GM21528 (cell line): ENCODE data around the gene RBP5.

Experiments
- ATAC-seq: cut with Tn5 transposase; IDR thresholded peaks from one replicate; pipeline ENCODE4 v1.9.1; 2021; ENCODE audit warnings: mild to moderate bottlenecking, moderate library complexity; ENCODE audit not compliant: unreplicated experiment, low FRiP score

The RBP5 gene

DNA sequence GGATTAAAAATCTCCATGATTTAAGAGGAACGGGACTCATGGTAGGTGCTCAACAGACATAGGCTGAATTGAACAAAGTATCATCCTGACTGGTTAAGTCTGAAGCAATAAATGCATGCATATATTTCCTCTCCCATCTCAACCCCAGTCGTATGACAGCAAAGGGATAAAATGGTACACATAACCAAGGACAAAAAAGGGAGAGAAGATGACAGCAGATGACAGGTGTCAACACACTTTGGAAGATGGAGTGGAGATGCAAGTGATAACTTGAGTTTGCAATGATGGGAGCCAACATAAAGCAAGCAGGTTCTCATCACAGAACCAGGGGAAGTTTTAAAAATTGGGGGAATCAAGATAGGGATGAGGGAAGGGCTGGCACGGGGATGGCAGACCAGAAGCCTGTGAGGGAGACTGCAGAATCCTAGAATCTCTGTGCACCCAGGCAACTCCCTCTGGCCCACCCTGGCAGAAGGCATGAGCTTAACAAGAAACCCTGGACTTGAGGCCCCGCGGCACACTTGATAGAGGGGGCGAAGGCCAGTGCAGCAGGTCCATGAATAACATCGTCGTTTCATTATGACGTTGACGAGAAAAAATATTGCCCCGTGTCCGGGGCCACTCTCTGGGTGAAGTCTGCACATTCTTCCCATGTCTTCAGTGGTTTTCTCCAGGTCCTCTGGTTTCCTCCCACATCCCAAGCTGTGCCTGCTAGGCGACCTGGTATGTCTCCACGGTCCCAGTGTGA lies 24.7 kb downstream of the RBP5 start:
- no peak for ATAC-seq

DNA sequence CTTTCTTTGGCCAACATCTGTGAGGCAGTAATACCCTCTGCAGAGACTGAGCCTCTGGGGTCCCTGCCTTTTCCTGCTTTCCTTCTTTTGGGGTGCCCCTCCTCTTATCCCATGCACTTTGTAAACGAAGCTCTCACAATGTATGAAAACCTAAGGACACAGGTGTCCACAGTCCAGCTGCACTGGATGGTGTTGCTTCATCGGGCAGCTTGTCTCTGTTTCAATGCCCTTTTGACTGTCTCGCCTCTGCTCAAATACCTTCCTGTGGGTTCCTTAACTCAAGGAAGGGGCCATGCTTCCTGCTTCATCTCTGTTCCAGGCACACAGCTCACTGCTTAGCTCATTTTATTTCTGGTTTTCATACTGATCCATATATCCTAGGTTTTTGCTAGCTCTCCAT lies 26.1 kb downstream of the RBP5 start:
- no peak for ATAC-seq

DNA sequence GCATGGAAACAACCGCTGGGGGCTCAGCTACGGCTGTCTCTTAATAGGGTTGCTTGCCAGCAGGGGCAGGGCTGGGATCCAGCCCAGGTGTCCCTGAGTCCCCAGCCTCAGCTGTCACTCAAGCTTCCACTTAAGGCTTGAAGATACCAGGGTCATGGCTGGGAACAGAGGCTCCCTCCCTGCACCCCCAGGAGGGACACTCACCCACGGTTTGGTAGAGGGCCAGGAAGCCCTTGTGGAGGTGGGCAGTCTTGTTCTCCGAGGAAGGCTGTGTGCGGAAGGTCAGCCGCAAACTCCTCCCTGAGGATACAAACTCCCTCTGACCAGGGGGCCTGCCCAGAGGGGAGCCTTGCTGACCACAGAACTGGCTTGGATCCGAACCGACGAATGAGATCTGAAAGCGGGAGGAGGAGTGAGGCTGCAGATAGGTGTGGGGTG lies 27.0 kb downstream of the RBP5 start:
- no peak for ATAC-seq

DNA sequence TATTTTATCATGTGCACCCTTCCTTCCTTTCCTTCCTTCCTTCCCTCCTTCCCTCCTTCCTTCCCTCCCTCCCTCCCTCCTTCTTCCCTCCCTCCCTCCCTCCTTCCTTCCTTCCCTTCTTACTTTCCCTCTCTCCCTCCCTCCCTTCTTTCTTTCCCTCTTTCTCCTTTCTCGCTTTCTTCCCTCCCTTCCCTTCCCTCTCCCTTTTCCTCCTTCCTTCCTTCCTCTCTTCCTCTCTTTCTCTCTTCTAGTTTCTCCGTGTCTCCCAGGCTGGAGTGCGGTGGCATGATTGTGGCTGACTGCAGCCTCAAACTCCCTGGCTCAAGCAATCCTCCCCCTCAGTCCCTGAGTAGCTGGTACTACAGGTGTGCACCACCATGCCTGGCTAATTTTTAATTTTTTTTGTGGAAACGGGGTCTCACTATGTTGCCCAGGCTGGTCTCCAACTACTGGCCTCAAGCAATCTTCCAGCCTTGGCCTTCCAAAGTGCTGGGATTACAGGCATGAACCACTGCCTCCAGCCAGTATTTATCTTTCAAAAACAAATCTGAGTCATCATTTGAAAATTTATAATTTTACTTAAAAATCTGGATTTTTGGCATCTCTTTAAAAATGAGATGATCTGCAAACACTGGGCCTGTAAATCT lies 27.5 kb downstream of the RBP5 start:
- no peak for ATAC-seq

DNA sequence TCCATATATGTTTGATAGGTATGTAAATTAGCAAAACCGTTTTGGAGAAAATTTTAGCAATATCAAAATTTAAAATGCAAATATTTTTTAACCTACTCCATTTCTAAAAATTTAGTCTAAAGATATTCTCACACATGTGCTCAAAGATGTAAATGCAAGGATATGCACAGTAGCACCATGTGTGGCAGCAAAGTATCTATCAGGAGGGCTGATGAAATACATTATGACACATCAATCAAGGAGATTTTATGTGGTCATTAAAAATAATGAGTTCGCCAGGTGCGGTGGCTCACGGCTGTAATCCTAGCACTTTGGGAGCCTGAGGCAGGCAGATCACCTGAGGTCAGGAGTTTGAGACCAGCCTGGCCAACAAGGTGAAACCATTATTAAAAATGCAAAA lies 28.4 kb downstream of the RBP5 start:
- ATAC-seq: no peak

DNA sequence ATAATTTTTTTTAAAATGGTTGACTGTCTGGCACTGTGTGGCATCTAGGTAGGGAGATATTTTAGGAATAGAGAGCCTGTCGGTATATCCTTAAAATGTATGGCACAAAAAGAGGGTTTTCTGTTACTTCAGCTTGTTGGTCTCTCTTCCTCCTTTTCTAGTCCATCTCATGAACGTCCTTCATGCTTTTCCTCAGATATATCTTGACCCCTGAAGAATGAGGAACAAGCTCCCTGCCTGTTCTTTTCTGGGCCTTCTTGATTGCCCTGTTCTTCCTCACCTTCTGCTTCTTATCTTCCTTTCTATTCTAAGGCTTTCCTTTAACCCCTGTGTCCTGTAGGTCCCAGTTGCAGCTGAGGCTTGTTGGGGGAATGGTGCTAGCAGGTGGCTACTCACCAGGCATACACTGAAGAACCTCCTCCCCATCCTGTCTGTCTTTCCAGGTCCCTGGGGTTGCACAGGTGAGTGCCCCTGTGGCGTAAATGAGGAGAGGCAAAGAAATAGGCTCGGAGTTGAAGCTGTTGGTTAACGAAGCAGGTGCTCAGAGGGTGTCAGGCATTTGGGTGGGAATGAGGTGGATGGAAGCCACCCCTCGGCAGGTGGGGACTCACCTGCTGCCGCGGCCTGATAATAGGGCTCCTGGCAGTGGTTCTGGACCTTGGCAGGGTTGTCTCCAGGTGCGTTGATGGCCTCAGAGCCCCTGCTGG lies 29.2 kb downstream of the RBP5 start:
- no peak for ATAC-seq

DNA sequence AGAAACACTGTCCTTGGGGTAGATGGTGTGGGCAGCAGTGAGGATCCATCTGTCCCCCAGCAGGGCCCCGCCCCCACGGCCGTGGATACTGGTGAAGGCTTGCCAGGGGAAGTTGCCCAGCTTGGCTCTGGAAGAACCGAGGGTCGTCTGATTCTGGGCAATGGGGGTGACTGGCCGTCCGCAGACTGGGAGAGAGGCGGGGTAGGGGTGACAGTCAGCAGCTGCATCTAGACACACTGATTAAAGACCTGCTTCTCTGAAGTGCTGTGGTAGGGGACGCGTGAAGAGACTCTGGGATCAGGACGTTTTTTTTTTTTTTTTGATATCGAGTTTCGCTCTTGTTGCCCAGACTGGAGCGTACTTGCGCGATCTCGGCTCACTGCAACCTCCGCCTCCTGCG lies 31.7 kb downstream of the RBP5 start:
- no peak for ATAC-seq

DNA sequence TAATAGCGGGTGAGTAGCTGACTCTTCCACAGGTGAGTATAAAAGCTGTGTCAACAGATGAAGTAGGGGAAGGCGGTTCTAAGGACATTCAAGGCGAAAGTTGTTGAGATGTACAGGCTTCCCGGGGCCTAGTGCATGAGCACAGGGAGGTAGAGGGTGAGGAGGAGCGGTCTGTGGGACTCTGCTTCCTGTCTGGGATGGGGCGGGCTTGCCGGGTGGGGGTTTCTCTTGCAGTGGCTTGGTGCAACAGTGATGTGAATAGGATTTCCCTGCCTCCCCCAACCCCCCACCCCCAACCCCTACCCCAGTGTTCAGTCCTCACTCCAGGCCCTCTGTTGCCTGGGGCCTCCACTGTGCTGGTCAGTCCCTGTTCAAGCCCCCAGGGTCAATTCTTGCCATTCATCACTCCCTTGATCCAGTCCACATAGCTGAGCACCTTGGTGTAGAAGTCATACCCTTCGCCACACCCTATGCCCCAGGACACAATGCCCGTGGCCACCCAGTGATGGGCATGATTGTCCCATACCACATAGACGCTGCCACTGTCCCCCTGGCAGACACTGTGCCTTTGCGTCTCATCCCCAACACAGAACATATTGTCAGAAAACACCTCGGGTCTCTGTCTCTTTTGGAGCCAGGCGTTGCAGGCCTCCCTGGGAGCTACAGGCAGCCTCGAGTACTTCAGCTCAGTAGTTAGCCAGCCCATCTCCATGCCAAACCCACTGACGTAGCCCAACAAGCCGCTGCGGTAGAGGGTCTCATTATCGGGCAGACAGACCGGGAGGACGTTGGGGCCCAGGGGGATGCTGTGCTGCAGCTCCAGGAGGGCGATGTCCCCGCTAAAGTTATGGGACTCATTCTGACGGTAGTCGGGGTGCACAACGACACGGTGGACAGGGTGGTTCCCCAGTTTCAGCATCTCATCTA lies 32.4 kb downstream of the RBP5 start:
- ATAC-seq: no peak

DNA sequence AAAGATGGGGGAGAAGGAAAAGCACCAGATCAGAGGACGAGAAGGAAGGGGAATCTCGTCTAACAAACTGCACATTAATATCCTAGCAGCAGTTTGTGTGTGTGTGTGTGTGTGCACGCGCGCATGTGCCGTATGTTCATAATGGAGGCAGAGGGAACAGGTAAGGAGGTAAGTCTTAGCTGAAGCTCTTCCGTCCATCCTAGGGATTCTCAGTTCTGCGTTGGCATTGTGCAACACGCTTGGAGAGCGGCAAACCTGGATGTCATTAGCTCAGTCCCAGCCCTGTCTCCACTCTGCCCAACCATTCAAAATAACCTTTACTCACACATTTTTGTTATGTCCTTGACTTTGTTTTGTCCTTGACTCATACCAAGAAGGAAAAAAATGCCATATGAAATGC lies 34.8 kb downstream of the RBP5 start:
- no peak for ATAC-seq

DNA sequence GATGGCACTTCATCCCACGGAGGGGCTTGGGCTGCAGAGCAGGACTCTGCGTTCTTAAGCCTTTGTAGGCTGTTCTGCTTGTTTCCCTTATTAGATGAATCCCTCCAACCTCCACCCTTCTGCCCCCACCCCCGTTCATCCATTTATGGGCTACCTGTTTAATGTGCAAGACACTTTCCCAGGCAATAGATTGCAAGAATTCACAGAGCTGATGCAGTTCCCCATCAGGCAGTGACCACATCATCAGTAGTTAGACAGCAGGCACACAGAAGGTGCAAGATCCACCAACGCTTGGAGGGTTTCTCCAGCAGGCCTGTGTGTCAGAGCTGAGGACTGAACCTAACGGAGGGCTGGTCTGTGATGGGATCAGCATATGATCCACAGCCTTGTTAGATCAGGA lies 35.2 kb downstream of the RBP5 start:
- no peak for ATAC-seq

DNA sequence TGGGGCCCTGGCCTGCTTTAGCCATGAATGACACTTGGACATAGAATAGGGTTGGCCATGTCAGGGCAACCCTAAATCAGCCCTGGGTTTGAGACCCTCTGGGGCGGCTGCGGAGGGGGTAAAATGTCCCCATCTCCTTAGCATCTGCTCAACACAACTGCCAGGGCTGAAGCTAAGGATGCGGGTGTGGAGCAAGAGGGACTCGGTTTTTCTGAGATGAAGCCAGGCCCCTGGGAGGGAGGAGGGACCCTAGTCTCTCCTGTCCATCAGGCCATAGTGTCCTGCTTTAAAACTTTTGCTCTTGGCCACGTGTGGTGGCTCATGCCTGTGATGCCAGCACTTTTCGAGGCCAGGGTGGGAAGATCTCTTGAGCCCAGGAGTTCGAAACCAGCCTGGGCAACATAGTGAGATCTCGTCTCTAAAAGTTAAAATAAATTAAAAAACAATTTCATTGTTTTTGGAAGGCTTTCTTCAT lies 35.7 kb downstream of the RBP5 start:
- no peak for ATAC-seq

DNA sequence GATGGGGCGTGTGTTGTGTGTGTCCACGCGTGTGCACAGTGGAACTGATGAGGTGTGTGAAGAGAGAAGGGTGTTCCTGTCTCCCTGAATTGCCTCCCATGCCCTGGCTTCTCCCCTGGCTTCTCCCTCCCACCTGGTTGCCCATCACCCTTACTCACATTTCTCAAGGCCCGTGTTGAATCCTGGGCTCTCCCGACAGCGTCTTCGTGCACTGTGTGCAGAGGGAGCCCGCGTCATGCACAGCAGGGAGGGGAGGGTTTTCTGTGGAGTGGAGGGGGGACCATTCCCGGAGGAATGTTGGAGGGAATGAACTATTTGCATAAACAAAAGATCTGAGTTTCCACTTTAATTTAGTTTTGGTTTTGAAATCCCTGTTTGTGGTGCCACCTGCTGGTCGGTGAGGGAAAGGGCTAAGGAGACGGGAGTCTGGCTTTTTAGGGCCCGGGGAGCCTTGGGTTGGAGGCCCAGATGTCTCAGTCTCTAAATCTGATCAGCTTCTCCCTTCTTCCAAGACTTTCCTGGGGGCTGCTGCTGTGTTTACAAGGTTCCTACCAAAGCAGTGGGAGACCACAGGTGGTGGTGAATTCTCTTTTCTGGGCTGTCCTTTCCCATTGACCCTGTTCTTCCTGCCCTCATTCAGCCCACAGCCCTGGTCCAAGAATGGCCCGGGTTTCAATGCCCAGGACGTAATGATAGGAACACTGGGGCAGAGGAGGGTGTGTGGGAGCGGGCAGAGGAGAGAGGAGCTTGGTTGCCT lies 36.3 kb downstream of the RBP5 start, which contains the start of gene C1R:
TSS of gene C1R (minus strand) at position 217 of the 757 bp plus-strand sequence. CDS start at position 160, 57 bp downstream.
- no peak for ATAC-seq

DNA sequence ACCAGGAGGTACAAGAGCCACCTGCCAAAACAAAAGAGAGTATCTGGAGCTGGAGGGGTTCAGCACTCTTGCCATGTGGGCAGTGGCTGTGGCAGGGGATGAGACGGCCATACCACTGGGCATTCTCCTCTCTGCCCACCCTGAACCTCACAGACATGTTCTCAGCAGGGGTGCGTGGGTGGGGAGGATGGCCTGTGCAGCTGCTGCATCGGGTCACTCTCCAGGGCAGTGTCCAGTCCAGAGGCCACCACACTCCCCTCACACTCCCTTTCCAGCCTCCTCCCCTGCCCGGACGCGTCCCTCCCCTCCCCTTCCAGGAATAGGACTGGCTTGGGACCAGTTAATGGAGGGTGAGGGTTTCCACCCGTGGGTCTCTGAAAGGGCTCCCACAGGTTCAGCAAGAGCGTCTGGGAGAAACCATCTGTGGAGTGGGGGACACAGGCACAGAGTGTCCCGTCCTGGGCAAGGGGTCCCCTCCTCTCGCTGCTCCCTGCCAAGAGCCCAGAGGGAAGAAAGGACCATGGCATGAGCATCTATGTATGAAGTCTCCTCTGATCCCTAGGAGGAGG lies 36.9 kb downstream of the RBP5 start:
- no peak for ATAC-seq

DNA sequence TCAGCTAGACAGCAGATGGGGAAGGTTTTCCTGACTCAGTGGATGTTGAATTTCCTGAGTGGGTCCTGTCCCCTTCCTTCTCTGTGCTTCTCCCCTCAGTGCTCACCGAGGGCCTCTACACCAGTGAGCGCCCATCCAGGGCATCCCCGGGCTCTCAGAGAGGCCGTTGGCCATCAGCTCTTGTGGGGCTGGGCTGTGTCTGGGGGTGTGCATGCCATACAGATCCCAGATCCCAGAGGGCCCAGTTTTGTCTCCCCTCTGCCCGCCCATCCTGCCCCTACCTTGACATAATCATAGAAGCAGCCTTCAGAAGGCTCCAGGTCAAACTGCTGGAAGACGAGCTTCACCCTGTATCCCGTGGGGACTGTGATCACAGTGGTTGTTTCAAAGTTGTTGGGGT lies 37.5 kb downstream of the RBP5 start:
- no peak for ATAC-seq

DNA sequence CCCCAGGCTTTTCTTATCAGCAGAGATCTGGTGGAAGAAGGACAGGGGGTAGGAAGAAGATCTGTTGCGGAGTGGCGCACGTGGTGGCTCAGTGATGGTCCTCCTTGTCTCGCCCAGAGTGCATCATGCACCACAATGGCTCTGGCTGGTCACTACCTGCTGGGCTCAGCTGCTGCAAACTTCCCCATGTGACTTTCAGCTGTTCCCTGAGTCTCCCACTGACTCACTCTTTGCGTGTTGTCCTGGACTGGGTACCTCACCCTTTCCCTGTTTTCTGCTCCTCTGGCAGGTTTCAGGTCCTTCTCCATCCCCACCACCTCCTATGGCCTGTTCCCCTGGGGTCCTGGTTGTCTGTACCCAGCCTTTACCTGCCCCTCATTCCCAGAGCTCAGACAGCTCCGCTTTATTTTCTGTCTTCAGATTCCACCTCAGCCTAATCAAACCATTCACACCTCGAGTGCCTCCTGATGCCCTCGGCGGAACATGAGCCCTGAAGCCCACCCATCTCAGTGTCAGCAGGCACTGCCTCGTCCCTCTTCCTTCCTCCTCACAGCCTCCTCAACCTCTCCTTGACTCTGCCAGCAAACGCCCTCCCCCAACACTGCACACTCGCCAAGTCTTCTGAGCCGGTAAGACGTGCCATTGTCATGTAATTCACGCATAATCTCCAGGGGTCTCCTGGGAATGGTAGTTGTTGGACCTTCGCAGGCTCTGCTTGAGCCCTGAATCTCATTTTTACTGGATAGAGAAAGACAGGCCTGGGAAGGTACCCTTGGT lies 38.3 kb downstream of the RBP5 start:
- ATAC-seq: no peak

DNA sequence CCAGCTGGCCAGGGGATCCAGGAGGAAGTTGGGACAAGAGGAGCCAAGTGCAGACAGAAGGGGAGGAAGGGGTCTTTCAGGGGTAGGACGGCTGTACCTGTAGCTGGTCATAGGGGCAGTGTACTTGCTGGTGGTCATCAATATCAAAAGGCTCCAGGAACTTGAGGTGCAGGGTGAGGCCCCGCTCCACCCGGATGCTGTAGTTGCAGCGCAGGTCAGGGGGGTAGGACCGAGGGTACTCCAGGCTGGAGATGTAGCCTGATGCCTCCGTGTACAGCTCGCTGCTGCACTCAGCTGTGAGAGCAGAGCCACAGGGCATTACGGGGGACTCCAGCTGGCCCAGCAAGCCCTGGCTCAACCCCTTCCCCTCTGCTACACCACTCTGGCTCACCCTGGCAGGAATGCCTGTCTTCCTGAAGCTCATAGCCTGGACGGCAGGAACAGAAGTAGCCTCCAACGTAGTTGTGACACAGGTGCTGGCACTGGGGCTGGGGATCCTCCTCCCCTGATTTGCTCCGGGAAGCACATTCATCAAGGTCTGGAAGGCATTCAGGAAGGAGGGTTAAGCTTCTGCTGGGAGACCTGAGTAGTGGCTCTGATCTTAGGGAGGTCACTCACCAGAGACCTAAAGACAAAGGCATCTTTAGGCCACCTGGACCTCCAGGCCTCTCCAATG lies 39.4 kb downstream of the RBP5 start:
- no peak for ATAC-seq

DNA sequence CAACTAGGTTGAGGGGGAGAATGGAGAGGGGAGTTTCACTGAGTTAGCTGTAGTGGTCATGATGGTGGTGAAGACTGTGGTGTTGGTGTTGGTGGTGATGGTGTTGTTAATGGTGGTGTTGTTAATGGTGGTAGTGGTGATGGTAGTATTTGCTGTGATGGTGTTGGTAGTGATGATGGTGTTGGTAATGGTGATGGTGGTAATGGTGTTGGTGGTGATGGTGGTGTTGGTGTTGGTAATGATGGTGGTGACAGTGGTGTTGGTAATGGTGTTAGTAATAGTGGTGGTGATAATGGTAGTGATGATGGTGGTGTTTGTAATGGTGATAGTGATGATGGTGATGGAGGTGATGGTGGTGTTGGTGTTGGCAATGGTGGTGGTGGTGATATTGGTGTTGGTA lies 45.6 kb downstream of the RBP5 start:
- ATAC-seq: no peak

DNA sequence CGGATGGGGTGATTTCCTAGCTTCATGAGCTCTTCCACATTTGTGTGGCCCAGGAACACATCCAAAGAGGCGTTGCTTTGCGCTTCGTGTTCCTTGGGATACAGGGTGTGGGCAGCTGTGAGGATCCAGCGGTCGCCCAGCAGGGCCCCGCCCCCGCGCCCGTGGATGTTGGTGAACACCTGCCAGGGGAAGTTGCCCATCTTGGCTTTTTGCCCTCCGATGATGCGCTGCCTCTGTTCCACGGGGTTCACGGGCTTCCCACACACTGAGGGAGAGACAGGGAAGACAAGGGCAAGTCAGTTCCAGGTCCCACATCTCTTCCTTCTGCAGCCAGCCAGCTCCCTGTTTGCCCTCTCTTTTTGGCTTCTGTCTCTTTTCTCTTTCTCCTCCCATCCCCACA lies 47.7 kb downstream of the RBP5 start:
- ATAC-seq: no peak
